K562 (cell line): ENCODE data around the gene CAGE1. TPM values are rescaled to one million over a fixed set of nuclear protein-coding genes. Genes with fewer than 3 reads are reported as not detected.

Experiments used
- ARNT ChIP-seq, 2 experiments: fragments of 450-650 bp; IDR thresholded peaks; 2 replicates each; pipeline ENCODE4 v1.6.1; 2016; ENCODE audit warnings: mild to moderate bottlenecking in 1 of 2
- BRCA1 ChIP-seq, 2 experiments: fragments of 450-650 bp in 1 of 2; sonication (generic) in 1 of 2; formaldehyde crosslinking in 1 of 2; IDR thresholded peaks; 2 replicates each; pipeline versions ENCODE4 v1.5.0 to v1.6.1; 2017 to 2020; ENCODE audit warnings: mild to moderate bottlenecking in 1 of 2, missing genetic modification reagents in 1 of 2
- CREB1 ChIP-seq, 2 experiments: sonication (generic) in 1 of 2; formaldehyde crosslinking in 1 of 2; IDR thresholded peaks; 2 replicates each; pipeline versions ENCODE4 v1.6.1 to v1.8.0; 2012 to 2022; ENCODE audit warnings: inconsistent platforms in 1 of 2, mild to moderate bottlenecking in 1 of 2, missing genetic modification reagents in 1 of 2, moderate library complexity in 1 of 2
- EP400 ChIP-seq: fragments of 450-650 bp; IDR thresholded peaks from 2 replicates; pipeline ENCODE4 v1.6.1; 2017; ENCODE audit warnings: antibody characterized with exemption, mild to moderate bottlenecking, moderate library complexity
- ETS2 ChIP-seq: IDR thresholded peaks from 2 replicates; pipeline ENCODE4 v1.6.1; 2016; ENCODE audit warnings: borderline replicate concordance, missing genetic modification characterization, mild to moderate bottlenecking, moderate library complexity, missing compliant biosample characterization; ENCODE audit not compliant: poor library complexity, severe bottlenecking
- GATA2 ChIP-seq: sonication (generic); formaldehyde crosslinking; IDR thresholded peaks from 2 replicates; pipeline ENCODE4 v1.4.0; 2020; ENCODE audit warnings: mild to moderate bottlenecking, missing genetic modification reagents
- HDAC1 ChIP-seq, 2 experiments: fragments of 450-650 bp; IDR thresholded peaks; 2 replicates each; pipeline ENCODE4 v1.6.1; 2016 to 2017; ENCODE audit warnings: inconsistent platforms in 1 of 2, mild to moderate bottlenecking in 1 of 2, moderate library complexity in 1 of 2
- KDM5B ChIP-seq: fragments of 200-600 bp; sonication (generic); IDR thresholded peaks from 2 replicates; pipeline ENCODE4 v1.6.1; 2012; ENCODE audit warnings: low read depth, mild to moderate bottlenecking, moderate library complexity, low read length, control low read depth, inconsistent platforms; ENCODE audit not compliant: insufficient replicate concordance
- KLF10 ChIP-seq: fragments of 250-450 bp; sonication (Bioruptor Pico); IDR thresholded peaks from 2 replicates; pipeline ENCODE4 v1.6.1; 2021; ENCODE audit warnings: matching md5 sums
- LARP7 ChIP-seq: fragments of 450-650 bp; IDR thresholded peaks from 2 replicates; pipeline ENCODE4 v1.6.1; 2016
- MEIS2 ChIP-seq: fragments of 450-650 bp; IDR thresholded peaks from 2 replicates; pipeline ENCODE4 v1.6.1; 2014; ENCODE audit warnings: mild to moderate bottlenecking; ENCODE audit not compliant: partially characterized antibody
- NR2C1 ChIP-seq, 2 experiments: fragments of 450-650 bp; IDR thresholded peaks; 2 replicates each; pipeline ENCODE4 v1.6.1; 2017; ENCODE audit warnings: mild to moderate bottlenecking in 2 of 2, antibody characterized with exemption in 1 of 2, inconsistent platforms in 1 of 2, missing compliant biosample characterization in 1 of 2, missing genetic modification characterization in 1 of 2
- SMARCA5 ChIP-seq: fragments of 450-650 bp; IDR thresholded peaks from 2 replicates; pipeline ENCODE4 v1.6.1; 2016
- TBL1XR1 ChIP-seq, 2 experiments: IDR thresholded peaks; 2 replicates each; pipeline ENCODE4 v1.6.1; 2012; ENCODE audit warnings: improper control_type of control experiment in 2 of 2, low read length in 2 of 2, mild to moderate bottlenecking in 1 of 2
- TOE1 ChIP-seq, 2 experiments: fragments of 450-650 bp in 1 of 2; sonication (generic) in 1 of 2; formaldehyde crosslinking in 1 of 2; IDR thresholded peaks; 2 replicates each; pipeline versions ENCODE4 v1.7.1 to v1.8.0; 2016 to 2022; ENCODE audit warnings: borderline replicate concordance in 2 of 2, mild to moderate bottlenecking in 2 of 2, antibody characterized with exemption in 1 of 2, inconsistent platforms in 1 of 2, low read depth in 1 of 2, missing genetic modification reagents in 1 of 2, moderate library complexity in 1 of 2
- TSC22D4 ChIP-seq: fragments of 450-650 bp; IDR thresholded peaks from 2 replicates; pipeline ENCODE4 v1.6.1; 2016; ENCODE audit warnings: missing genetic modification characterization, missing biosample characterization, control low read depth
- YY1 ChIP-seq, 3 experiments: IDR thresholded peaks; 2 replicates each; pipeline ENCODE4 v1.6.1; 2011; ENCODE audit warnings: low read length in 2 of 3, mild to moderate bottlenecking in 2 of 3, moderate library complexity in 2 of 3, borderline replicate concordance in 1 of 3, control low read depth in 1 of 3, low read depth in 1 of 3; ENCODE audit not compliant: insufficient read depth in 3 of 3, insufficient replicate concordance in 2 of 3, control insufficient read depth in 1 of 3, insufficient read length in 1 of 3; ENCODE audit errors: extremely low read depth in 1 of 3
- ZNF507 ChIP-seq: conservative IDR thresholded peaks from 2 replicates; pipeline ENCODE4 v1.6.1; 2017; ENCODE audit warnings: missing genetic modification characterization, missing compliant biosample characterization
- polyA plus RNA-seq, 8 experiments: library from polyadenylated mRNA; depleted of rRNA in 4 of 8; stranded (reverse) in 5 of 8; unstranded in 3 of 8; fragments of >200 nt; fragmentation: Nextera tagmentation in 2 of 8; fragmentation: Illumina TruSeq in 1 of 8; extraction: Ambion mirVana in 2 of 8; extraction: Trizol in 1 of 8; gene quantifications; 2 replicates each; pipeline versions ENCODE4 v1.2.1 to v1.2.3, GENCODE V29; 2011 to 2014; ENCODE audit warnings: inconsistent platforms in 1 of 8, missing spikeins in 1 of 8
- total RNA-seq, 7 experiments: library from RNA; depleted of rRNA in 6 of 7; stranded (reverse); fragments of >200 nt in 6 of 7; fragmentation: Illumina TruSeq in 2 of 7; extraction: Trizol in 2 of 7; gene quantifications; 2 replicates each; pipeline versions ENCODE4 v1.2.1 to v1.2.3, GENCODE V29; 2011 to 2021; ENCODE audit warnings: low replicate concordance in 1 of 7
- TF ChIP-seq, protein P1 (sequence below): fragments of 450-650 bp; IDR thresholded peaks from 2 replicates; pipeline ENCODE4 v1.6.1; 2014; ENCODE audit warnings: low read depth, mild to moderate bottlenecking, moderate library complexity, borderline replicate concordance
- TF ChIP-seq, protein P2 (sequence below): sonication (generic); formaldehyde crosslinking; IDR thresholded peaks from 2 replicates; pipeline ENCODE4 v1.9.0; 2022; ENCODE audit warnings: mild to moderate bottlenecking, missing genetic modification reagents
- TF ChIP-seq, protein P3 (sequence below): fragments of 250-450 bp; sonication (Bioruptor Pico); IDR thresholded peaks from 2 replicates; pipeline ENCODE4 v1.8.0; 2021; ENCODE audit warnings: moderate library complexity, mild to moderate bottlenecking, inconsistent platforms

The CAGE1 gene
- total and polyA plus RNA-seq, 9 of the 15 experiments (the other 6 are each of a cell fraction or from before 2014, with no cell fraction given) = 0.13 to 0.33 (median 0.18) TPM; not detected in 4

DNA sequence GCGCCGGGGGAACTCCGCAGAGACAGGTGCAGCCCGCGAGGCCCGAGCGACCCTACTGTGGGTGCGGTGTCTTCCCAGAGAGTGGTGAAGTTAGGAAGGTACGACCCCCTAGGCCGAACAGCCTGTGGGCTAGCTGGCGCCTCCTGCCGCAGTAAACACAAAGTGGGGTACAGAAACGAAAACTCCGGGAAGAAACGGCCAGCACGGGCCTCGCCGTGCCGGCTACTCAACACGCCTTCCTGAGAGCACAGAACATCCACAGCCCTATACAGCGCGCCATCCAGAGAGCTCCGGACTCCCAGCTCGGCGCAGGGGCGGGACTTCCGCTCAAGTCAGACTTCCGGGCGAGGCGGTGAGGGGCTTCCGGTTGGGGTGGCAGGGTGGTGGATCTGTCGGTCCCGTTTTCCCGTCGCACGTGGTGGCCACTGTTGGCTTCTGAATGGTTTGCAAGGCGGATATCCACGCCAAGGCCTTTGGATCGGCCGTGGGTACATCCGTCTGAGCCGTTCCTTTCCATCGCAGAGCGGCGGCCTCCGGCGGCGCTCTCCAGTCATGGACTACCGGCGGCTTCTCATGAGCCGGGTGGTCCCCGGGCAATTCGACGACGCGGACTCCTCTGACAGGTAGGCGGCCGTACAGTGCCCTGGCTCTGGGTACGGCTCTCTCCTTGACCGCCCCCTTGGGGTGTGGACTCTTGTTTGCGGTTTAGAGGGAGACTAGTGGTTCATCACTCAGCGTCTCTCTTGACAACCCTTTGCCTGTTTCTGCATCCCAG, at the start of gene CAGE1, which contains the start of gene RIOK1 (continued):
- peak; percentile 63; the same call in 1 of the 2 replicates for TF ChIP-seq TOE1 (IDR thresholded peaks at IDR 0.05; ENCODE audit: borderline replicate concordance)
- no peak for TF ChIP-seq TOE1 (CRISPR knock-in tag; IDR thresholded peaks at IDR 0.05; ENCODE audit: borderline replicate concordance, low read depth)
- peak; percentile 8 to 77 (median 67) for TF ChIP-seq YY1 (IDR thresholded peaks at IDR 0.05; ENCODE audit: borderline replicate concordance in 1 of 3, control insufficient read depth in 1 of 3, extremely low read depth in 1 of 3, insufficient read depth in 3 of 3, insufficient read length in 1 of 3, insufficient replicate concordance in 2 of 3, low read depth in 1 of 3, low read length in 2 of 3)
- TF ChIP-seq KDM5B = peak; percentile 94
- TF ChIP-seq, protein P1, sequence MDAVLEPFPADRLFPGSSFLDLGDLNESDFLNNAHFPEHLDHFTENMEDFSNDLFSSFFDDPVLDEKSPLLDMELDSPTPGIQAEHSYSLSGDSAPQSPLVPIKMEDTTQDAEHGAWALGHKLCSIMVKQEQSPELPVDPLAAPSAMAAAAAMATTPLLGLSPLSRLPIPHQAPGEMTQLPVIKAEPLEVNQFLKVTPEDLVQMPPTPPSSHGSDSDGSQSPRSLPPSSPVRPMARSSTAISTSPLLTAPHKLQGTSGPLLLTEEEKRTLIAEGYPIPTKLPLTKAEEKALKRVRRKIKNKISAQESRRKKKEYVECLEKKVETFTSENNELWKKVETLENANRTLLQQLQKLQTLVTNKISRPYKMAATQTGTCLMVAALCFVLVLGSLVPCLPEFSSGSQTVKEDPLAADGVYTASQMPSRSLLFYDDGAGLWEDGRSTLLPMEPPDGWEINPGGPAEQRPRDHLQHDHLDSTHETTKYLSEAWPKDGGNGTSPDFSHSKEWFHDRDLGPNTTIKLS = peak; percentile 69
- TF ChIP-seq LARP7 = no peak
- TF ChIP-seq ETS2 (tag) = no peak
- TF ChIP-seq TSC22D4 (tag) = no peak
- no peak for TF ChIP-seq SMARCA5
- TF ChIP-seq ZNF507 = no peak
- no peak for TF ChIP-seq ARNT (IDR thresholded peaks at IDR 0.05)
- TF ChIP-seq GATA2 = no peak
- TF ChIP-seq CREB1 (IDR thresholded peaks at IDR 0.05) = peak; percentile 59; the same call in 1 of the 2 replicates
- TF ChIP-seq CREB1 (CRISPR knock-in tag; IDR thresholded peaks at IDR 0.05) = peak; percentile 61
- no peak for TF ChIP-seq NR2C1 (IDR thresholded peaks at IDR 0.05)
- TF ChIP-seq NR2C1 (tag; IDR thresholded peaks at IDR 0.05) = 0 out of 2 replicates have a peak, but pooled peaks have one; percentile 22
- peak; percentile 7 to 97; a peak in 2 of 4 replicates for TF ChIP-seq HDAC1 (IDR thresholded peaks at IDR 0.05)
- TF ChIP-seq, protein P2, sequence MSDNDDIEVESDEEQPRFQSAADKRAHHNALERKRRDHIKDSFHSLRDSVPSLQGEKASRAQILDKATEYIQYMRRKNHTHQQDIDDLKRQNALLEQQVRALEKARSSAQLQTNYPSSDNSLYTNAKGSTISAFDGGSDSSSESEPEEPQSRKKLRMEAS (CRISPR knock-in tag) = peak; percentile 95
- TF ChIP-seq MEIS2 = peak; percentile 81
- no peak for TF ChIP-seq BRCA1 (IDR thresholded peaks at IDR 0.05)
- no peak for TF ChIP-seq BRCA1 (CRISPR knock-in tag; IDR thresholded peaks at IDR 0.05)
- TF ChIP-seq TBL1XR1 (IDR thresholded peaks at IDR 0.05; ENCODE audit: low read length in 2 of 2) = 0 out of 4 replicates have a peak, but pooled peaks of 1 of the 2 experiments have one; percentile 23
- TF ChIP-seq KLF10 (CRISPR knock-in tag) = no peak
- TF ChIP-seq, protein P3, sequence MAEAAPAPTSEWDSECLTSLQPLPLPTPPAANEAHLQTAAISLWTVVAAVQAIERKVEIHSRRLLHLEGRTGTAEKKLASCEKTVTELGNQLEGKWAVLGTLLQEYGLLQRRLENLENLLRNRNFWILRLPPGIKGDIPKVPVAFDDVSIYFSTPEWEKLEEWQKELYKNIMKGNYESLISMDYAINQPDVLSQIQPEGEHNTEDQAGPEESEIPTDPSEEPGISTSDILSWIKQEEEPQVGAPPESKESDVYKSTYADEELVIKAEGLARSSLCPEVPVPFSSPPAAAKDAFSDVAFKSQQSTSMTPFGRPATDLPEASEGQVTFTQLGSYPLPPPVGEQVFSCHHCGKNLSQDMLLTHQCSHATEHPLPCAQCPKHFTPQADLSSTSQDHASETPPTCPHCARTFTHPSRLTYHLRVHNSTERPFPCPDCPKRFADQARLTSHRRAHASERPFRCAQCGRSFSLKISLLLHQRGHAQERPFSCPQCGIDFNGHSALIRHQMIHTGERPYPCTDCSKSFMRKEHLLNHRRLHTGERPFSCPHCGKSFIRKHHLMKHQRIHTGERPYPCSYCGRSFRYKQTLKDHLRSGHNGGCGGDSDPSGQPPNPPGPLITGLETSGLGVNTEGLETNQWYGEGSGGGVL = no peak
- peak; percentile 99 for TF ChIP-seq EP400
